ENCODE measurements around the gene UBE2C.
A peak's percentile ranks its signal among the peaks of the same experiment; 100 is the strongest.
"Not testable (repeated sequence)": the region's sequence is repeated elsewhere in the genome, so short reads cannot be mapped to it uniquely, and the experiment has no call there.

The UBE2C gene

DNA sequence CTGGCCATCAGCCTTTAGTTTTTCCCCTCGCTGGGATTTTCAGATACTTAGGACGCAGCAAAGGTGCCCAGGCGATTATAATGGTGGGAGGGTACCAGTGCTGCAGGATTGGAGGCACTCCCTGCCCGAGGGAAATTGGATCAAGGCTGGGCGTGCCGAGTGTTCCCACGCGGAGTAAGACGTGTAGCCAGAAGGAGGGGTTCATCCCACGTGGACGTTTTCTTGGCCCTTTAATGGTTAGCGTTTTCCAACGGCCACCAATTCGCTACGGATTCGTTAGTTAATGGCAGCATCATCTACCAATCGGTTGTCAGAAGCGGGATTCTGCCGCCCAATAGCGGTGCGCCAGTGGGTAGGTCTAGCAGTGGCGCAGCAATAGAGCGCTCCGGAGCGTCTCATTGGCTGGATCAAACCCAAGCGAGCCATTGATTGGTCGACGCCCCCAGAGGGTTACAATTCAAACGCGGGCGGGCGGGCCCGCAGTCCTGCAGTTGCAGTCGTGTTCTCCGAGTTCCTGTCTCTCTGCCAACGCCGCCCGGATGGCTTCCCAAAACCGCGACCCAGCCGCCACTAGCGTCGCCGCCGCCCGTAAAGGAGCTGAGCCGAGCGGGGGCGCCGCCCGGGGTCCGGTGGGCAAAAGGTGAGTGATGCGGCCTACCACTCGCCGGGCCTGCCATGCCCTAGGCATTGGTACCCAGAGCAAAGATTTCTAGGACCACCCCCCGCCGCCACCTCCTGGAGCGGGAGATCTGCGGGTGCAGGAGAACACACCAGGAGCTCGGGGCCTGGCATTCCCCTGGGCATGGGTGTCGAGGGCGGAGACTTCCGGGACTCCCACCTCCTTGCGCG, at the start of gene UBE2C:
Gene UBE2C, plus strand, starts transcription at position 488 of the 849 bp plus-strand sequence. Its CDS starts 52 bp downstream, at position 540.
- Mint-ChIP-seq H3K27me3 (ENCODE audit: low read depth, poor library complexity) (no peaks in the 10 kb centered on the region), H3K4me1 (peaks cover 37% of the 10 kb centered on the region), H3K4me3 (peak within 1 kb of the TSS; percentile 98), H3K9me3 (no peaks in the 10 kb centered on the region), H3K27ac (peak within 1 kb of the TSS; percentile 91), H3K36me3 (ENCODE audit: low read depth) (peaks cover 69% of the 10 kb centered on the region)
- peak; percentile 92 for DNase-seq
- TF ChIP-seq, protein P1, sequence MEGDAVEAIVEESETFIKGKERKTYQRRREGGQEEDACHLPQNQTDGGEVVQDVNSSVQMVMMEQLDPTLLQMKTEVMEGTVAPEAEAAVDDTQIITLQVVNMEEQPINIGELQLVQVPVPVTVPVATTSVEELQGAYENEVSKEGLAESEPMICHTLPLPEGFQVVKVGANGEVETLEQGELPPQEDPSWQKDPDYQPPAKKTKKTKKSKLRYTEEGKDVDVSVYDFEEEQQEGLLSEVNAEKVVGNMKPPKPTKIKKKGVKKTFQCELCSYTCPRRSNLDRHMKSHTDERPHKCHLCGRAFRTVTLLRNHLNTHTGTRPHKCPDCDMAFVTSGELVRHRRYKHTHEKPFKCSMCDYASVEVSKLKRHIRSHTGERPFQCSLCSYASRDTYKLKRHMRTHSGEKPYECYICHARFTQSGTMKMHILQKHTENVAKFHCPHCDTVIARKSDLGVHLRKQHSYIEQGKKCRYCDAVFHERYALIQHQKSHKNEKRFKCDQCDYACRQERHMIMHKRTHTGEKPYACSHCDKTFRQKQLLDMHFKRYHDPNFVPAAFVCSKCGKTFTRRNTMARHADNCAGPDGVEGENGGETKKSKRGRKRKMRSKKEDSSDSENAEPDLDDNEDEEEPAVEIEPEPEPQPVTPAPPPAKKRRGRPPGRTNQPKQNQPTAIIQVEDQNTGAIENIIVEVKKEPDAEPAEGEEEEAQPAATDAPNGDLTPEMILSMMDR (IDR thresholded peaks at IDR 0.05), result no peak

DNA sequence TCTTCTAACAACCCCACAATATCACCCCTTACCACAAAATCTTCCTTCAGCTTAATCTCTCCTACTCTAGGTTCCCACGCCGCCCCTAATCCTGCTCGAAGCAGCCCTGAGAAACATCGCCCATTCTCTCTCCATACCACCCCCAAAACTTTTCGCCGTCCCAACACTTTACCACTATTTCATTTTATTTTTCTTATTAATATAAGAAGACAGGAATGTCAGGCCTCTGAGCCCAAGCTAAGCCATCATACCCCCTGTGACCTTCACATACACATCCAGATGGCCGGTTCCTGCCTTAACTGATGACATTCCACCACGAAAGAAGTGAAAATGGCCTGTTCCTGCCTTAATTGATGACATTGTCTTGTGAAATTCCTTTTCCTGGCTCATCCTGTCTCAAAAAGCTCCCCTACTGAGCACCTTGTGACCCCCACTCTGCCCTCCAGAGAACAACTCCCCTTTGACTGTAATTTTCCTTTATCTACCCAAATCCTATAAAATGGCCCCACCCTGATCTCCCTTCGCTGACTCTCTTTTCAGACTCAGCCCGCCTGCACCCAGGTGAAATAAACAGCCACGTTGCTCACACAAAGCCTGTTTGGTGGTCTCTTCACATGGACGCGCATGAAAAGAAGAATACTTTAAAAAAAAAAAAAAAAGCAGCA, 47.7 kb upstream of the UBE2C start:
- H3K4me3 Mint-ChIP-seq; H3K27ac Mint-ChIP-seq; H3K36me3 Mint-ChIP-seq (ENCODE audit: low read depth); H3K4me1 Mint-ChIP-seq; H3K27me3 Mint-ChIP-seq (ENCODE audit: low read depth, poor library complexity); DNase-seq: not testable (repeated sequence)
- H3K9me3 Mint-ChIP-seq, result peaks cover 16% of the 10 kb centered on the region

DNA sequence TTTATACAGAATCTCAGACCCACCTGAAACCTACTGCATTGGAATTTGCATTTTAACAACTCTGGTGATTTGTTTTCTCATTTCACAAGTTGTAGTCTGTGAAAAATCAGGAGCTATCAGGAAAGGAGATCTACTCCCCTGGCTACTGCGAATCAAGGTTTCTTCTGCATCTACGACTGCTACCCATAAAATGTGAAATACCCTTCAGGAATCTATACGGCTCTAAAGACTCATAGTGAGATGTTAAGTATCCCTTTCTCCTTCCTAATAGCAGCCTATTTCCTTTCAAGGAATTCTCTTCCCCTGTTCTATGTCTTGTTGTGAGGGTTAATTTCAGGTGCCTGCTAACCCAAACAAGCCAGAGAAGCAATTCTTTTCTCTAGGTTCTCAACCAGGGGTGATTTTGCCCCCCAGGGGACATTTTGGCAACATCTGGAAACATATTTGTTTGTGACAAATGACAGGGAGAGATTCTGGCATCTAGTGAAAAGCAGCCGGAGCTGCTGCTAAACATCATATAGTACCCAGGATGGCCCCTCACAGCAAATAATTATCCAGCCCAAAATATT, 47.1 kb upstream of the UBE2C start:
- Mint-ChIP-seq H3K9me3 (peaks cover 10% of the 10 kb centered on the region), H3K36me3 (ENCODE audit: low read depth) (no peaks in the 10 kb centered on the region), H3K4me1 (peaks cover 8% of the 10 kb centered on the region), H3K27me3 (ENCODE audit: low read depth, poor library complexity) (peaks cover 9% of the 10 kb centered on the region), H3K27ac (no peak overlapping the region), H3K4me3 (no peak overlapping the region)
- TF ChIP-seq, protein P1 (IDR thresholded peaks at IDR 0.05), result no peak
- DNase-seq, result no peak

DNA sequence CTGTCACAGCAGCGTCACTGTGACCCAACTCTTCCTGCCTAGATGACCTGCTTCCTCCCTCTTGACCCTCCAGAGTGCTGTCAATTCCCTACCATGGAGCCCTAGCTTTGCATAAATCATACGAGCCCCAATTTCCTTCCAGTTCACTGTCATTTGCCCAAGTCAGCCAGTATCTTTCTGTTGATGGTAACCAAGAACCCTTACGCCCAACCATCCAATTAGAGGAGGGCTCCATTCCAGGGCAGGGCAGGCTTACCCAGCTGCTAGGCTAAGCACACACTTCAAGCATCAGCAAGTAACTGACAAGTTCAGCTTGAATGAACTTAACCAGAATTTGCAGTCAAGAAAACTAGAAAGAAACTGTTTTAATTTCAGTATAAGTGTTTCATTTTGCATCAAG, 46.5 kb upstream of the UBE2C start:
- Mint-ChIP-seq H3K27me3 (ENCODE audit: low read depth, poor library complexity) (peaks cover 10% of the 10 kb centered on the region), H3K4me1 (peaks cover 10% of the 10 kb centered on the region), H3K36me3 (ENCODE audit: low read depth) (no peaks in the 10 kb centered on the region), H3K27ac (no peak overlapping the region), H3K4me3 (no peak overlapping the region), H3K9me3 (peaks cover 4% of the 10 kb centered on the region)
- TF ChIP-seq, protein P1 (IDR thresholded peaks at IDR 0.05), result no peak
- DNase-seq, result no peak

DNA sequence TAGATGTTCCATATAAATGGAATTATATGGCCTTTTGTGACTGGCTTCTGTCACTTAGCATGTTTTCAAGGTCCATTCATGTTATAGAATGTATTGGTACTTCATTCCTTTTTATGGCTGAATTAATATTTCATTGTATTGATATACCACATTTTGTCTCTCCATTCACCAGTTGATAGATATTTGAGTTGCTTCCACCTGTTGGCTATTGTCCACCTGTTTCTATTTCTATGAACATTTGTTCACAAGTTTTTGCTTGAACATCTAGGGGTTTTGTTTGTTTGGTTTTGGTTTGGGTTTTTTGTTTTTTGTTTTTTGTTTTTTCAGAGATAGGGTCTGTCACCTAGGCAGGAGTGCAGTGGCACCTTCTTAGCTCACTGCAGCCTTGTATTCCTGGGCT, 44.0 kb upstream of the UBE2C start:
- no peak overlapping the region for H3K4me3 Mint-ChIP-seq
- no peaks in the 10 kb centered on the region for H3K36me3 Mint-ChIP-seq (ENCODE audit: low read depth)
- peaks cover 30% of the 10 kb centered on the region for H3K4me1 Mint-ChIP-seq
- no peak for DNase-seq
- no peaks in the 10 kb centered on the region for H3K9me3 Mint-ChIP-seq
- TF ChIP-seq, protein P1 (IDR thresholded peaks at IDR 0.05), result no peak
- H3K27me3 Mint-ChIP-seq (ENCODE audit: low read depth, poor library complexity), result peaks cover 13% of the 10 kb centered on the region
- no peak overlapping the region for H3K27ac Mint-ChIP-seq

DNA sequence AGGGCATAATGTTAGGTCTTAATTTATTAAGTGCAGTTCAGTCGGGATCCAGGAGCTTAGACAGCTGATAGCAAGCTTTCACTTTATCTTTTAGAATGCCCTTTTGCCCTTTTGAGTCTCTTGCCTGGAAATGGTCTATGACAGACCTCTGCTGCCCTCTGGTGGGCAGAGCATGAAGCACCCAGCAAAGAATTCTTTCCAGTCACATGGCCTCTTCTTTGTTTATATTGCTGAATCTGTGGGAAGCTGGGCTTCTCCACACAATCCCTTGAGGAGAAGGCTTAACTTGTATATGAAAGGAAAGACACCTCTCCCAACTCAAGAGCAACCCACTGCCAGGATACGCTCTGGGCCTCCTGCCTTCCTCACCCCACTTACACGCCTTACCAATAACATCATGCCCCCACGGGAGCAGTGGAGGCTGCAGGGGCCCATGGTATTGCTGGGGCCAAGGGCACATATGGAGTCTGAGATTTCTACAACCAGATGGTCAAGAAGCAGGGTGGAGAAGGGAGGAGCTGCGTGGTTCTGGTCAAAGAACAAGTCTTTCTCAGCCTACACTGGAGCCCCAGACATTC, 41.2 kb upstream of the UBE2C start:
- Mint-ChIP-seq H3K27ac (peak overlapping the region; percentile 87), H3K36me3 (ENCODE audit: low read depth) (no peaks in the 10 kb centered on the region), H3K4me1 (peaks cover 24% of the 10 kb centered on the region), H3K4me3 (no peak overlapping the region), H3K9me3 (no peaks in the 10 kb centered on the region), H3K27me3 (ENCODE audit: low read depth, poor library complexity) (peaks cover 13% of the 10 kb centered on the region)
- TF ChIP-seq, protein P1 (IDR thresholded peaks at IDR 0.05), result peak; percentile 95
- peak; percentile 86 for DNase-seq

All from nephron progenitor cell (in vitro differentiated cells).